KBM-7 (cell line): ENCODE measurements around the gene FBXW8.

Source experiments
- DNase-seq: peaks from one replicate; pipeline ENCODE4 v3.0.0-alpha.2; 2015
- in situ Hi-C: fragments of 300-500 bp; cut with MboI; formaldehyde crosslinking; loops from 2 replicates; pipeline ENCODE4 v1.14.3; 2020; ENCODE audit warnings: low sequenced_read_pairs, low pct_unique_long_range_greater_than_20kb, mixed read lengths

FBXW8 gene

DNA sequence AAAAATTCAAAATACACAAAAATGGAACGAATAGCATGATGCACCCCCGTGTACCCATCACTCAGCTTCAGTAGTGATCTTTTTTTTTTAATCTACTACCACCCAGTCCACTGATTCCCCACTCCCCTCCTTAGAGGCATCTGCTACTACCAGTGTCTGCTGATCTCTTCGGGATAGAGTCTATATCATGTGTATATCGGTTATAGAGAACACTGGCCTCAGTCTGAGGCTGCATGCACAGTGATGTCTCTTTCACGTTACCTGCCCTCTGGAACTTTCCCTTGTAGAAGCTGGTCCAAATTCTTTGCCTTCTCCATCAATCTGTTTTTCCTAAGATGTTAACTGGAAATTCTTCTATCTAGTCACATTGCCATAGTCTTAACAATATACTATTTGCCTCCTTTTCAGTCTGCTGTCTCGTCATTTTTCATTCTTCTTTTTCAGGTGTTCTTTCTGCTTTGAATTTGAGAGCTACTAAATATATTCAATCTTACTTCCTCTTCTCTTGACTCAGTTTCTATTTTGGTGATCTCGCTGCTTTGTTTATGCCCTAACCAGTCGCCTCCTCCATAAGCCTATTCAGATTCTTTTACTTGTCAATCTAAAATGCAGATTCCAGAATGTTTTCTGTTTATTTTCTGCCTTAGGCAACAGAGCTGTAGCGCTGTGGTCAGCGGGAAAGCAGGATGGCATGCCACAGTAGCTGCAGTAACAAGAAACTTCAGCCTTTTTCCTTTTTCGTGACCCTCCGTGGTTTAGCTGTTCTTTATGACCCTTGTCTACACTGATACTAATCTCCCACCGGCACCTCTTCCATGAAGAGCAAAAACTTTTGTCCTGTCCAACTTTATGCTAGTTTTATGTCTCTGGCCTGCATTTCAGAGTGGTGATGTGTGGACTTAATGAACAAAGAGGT, 67.0 kb downstream of the FBXW8 start:
- DNase-seq = no peak
- in situ Hi-C loops = no loop called here

- DNase-seq = no peak
- in situ Hi-C loops = no loop called here
Measured at GRCh38 chr12:116978791-116979508, 68.2 kb downstream of the FBXW8 start.

DNA sequence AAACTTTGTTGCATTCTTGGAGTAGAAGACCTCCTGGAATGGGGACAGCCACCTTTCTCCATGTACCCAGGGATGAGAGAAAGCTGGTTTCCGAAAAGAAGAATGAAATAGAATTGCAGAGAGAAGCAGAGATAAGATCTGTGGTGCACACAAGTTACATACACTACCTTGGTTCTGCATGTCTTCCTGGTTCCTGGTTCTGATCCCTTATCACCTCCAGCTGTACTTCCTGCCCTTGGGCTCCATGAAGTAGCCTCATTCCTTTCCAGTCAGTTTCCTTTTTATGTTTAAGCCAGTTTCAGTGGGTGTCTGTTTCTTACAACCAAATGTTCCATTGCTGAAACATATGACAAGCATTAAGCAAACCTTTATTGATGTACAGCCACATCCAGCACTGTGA, 69.3 kb downstream of the FBXW8 start:
- DNase-seq = peak; percentile 11
- in situ Hi-C loops = no loop called here

DNA sequence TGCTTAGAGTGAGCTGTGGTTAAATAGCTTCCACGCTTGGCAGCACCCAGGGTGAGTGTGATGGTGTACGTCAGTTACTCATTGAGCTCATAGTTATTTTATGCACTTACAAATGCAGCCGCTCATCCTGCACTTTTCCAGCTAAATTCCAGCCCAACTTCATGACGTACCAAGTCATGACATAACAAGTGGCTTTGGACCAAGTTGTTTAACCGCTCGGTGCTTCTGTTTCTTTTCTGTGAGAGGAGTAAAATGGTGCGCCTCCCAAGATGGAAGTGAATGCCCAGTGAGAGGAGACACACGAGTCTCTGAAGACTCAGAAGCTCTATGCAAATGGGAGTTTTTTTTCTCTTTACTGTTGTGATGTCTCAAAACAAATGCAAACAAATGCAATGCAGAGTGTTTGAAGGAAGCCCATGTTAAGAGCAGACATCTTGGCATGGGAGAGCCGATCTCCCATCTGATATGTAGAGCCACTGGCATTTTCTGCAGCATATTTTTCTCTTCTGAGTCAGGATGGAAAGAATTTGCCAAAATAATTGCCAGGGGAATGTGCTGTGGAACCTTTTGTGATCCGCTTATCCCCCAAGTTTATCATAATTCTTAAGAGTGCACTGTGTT, 72.2 kb downstream of the FBXW8 start:
- in situ Hi-C loops = no loop called here
- no peak for DNase-seq

GRCh38 chr12:116984098-116984497, 73.3 kb downstream of the FBXW8 start:
- in situ Hi-C loops = no loop called here

DNA sequence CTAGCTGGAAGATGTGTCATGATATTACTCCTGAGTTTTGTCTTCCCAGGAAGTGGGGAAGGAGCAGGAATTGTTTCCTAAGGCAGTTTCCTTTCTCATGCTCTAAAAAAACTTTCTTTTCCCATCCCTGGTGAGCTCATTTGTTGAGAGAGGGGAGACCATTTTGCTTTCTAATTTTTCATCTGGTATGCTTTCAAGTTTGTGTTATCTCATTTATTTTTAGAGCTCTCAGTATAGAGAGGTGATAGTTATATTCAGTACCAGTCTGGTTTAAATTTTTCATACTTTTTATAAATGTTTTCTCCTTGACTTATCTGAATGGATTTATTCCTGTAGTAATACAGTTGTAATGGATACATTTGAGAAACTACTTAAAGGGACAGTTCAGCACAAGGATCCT, 79.6 kb downstream of the FBXW8 start:
- in situ Hi-C loops = no loop called here
- DNase-seq = no peak

More at GRCh38 chr12:116984098-116984497, 73.3 kb downstream of the FBXW8 start:
- no peak for DNase-seq

DNA sequence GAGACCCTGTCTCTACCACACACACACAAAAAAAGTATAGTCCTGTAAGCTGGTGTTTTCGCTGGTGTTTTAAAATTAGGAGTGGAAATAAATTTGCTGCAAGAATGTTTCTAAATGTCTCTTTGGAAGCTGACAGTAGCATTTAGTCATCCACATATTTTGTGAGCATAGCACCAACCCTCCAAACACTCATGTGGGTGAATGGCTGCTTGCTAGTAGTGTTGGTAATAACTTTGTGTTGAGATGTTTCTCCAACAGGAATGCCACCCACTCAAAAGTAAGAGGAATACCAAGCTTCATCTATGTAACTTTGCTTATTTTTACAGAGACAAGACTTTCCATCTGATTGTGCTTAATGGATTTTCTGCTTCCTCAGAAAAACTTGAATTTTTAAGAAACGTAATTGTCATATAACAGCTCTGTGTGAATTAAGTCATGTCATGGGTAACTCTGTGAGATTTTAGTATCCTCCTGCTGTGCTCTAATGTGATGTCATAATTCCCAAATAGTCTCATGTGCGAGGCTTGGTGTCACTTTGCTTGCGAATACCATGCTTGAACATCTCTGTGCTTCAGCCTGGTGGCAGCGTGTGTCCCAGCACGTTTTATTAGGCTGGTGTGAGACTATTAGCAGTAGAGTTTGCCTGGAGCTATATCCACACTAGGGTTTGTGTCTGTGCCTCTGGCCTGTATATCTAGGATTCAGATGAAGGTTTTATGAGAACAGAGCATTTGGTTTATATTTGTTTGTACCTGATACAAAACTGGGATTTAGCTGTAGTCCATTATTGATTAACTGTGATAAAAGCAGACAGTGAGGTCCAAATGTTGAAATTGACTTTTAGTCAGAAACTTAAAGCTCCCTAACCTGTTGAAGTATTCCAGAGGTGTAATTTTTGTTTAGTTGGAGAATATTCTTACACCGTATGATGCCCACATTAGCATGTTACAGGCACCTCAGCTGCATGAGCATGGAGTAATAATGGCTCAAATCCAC, 80.5 kb downstream of the FBXW8 start:
- in situ Hi-C loops = no loop called here
- no peak for DNase-seq

DNA sequence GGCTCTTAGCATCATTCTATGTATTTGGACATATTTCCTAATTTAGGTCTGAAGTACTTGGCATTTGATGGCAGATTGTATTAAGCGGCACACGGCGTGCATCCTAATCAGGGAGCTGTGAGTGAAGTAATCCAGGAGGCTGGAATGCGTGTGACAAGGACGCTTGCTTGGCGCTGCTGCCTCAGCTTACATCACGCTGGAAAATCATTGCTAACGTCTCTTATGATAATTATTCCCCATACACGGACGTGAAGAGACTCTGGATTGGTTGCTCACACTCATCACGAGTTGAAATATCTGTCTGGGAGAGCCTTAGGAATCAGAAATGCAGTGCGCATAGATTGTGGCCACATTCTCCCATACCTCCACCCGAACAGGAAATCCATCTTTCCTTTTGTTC, 85.3 kb downstream of the FBXW8 start:
- in situ Hi-C loops = no loop called here
- DNase-seq = no peak

GRCh38 chr12:116996621-116997020, 85.9 kb downstream of the FBXW8 start:
- in situ Hi-C loops = no loop called here

GRCh38 chr12:116999066-116999465, 88.3 kb downstream of the FBXW8 start:
- in situ Hi-C loops = no loop called here
- no peak for DNase-seq

More at GRCh38 chr12:116996621-116997020, 85.9 kb downstream of the FBXW8 start:
- no peak for DNase-seq

DNA sequence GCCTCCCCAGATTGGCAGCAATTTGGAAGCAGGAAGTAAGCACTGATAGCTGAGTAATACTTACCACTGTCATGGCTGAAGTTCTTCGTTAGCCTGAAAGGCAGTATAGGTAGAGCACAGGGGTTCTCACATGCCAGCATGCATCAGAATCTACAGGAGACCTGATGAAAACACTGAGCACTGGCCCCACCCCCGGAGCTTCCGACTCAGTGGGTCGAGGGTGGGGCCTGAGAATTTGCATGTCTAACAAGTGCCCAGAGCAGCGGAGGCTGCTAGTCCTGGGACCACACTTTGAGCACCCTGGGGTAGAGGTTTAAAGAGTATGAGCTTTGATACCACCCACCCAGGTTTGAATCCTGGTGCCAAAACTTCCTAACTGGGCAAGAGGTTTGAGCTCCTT, 89.6 kb downstream of the FBXW8 start:
- in situ Hi-C loops = no loop called here
- no peak for DNase-seq

DNA sequence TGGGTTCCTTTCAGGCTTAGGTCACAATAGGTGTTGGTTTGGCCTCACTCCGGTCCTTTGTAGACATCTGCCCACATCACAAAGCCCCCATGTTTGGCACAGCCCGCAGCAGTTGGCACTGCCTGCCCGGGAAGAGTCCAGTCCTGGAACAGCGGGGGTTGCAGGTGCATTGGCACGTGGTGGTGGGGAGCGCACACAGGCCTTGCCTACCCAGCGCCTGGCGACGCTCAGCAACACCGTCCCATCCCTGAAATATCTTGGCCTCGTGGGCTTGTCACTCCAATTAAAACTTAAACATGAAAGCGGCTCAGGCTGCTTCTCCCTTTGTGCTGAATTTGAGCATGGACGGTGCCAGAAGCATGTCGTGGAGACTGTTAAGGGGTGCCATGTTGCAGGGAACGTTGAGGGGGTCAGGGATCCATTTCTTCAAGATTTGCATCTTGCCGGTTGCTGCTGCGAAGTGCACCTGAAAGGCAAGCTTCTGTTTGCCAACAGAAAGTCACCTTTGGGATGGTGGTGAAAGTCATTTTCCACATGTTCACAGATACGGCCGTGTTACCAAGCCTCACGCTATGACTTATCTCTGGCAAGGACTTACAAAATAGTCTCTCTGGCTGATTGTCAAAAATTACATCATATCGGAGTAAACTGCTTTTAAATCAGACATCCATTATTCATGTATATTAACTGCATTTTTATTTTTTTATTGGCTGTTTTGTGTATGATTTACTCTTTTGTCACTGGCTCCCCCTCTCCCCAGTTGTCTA, 91.5 kb downstream of the FBXW8 start:
- no peak for DNase-seq
- in situ Hi-C loops = no loop called here

- in situ Hi-C loops = no loop called here
- DNase-seq = no peak
Measured at GRCh38 chr12:117003883-117004404, 93.2 kb downstream of the FBXW8 start.

DNA sequence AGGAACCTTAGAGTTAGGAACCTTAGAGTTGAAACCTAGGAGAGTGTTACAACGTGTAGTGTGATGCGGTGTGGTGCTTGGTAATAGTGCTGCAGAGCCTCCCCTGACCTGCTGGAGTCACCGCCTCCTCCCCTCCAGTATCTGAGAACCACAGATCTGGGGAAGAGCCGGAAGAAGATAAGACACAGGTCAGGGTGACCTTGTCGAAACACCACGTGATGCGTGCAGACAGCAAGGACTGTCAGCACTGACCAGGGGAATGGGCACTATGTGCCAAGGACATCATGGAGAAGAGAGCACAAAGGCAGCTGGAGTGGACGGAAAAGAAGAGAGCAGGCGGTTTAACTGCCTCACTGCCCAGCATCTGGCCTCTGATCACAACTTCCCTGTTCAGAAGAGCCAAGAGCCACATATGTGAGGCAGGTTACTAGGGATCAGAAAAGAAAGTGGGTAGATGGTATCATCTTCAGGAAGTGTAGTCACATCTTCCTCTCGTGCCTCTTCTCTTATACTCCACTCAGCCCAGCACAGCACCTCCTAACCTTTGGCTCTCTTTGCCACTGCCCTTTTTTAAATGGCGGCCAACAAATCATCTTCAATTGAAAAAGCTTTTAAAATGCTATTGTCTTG, 94.8 kb downstream of the FBXW8 start:
- no peak for DNase-seq
- in situ Hi-C loops = no loop called here

GRCh38 chr12:117006333-117006732, 95.6 kb downstream of the FBXW8 start:
- in situ Hi-C loops = no loop called here
- no peak for DNase-seq

DNA sequence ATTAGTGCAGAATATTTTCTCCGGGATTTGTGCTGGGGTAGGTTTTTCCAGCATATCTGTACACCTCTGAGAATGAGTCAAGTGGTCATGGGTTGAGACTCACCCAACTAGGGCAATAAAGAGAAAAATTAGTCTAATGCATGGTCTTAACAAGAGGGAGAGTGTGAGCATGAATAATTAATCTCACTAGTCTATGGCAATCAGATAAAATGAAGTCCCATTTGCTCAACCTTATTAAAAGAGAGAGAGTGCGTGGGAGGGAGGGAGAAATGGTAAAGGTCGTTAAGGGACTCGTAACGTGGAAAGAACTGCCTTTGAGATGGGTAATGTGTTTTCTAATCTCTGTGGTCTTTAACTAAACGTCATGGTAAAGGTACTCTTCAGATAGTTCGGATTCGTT, 96.8 kb downstream of the FBXW8 start:
- no peak for DNase-seq
- in situ Hi-C loops = no loop called here

GRCh38 chr12:117009759-117010158, 99.0 kb downstream of the FBXW8 start:
- in situ Hi-C loops = no loop called here
- no peak for DNase-seq
